ENCODE data around the gene NTS. TPM values are rescaled to one million over a fixed set of nuclear protein-coding genes. Genes with fewer than 3 reads are reported as not detected.

NTS gene
- total and polyA plus RNA-seq, 2 experiments from 2014 or later, result 17.1 to 30.8 TPM

DNA sequence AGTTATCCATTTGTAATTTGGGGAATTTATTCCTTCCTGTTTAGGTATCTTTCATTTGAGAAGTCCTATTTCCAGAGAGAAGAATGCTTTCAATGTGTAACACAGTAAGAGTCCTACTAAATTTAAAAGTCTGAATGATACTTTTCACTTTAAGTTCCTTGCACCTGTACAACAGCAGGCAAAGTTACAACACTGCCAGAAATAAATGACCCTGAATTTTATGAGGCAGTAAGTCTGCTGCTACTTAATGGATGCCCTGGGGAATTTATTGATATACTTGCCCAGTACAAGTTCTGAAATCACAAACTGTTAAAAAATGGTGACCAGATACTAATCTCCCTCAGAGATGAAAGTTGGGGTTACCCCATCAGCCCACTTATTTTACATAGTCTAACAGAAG is 53.1 kb downstream of the NTS start:
- H3K4me3 Mint-ChIP-seq, result no peak overlapping the region
- no peak overlapping the region for H3K4me3 ChIP-seq
- H3F3A ChIP-seq (replicated peaks; ENCODE audit: low read depth), result no peaks in the 10 kb centered on the region
- H3K27ac ChIP-seq (ENCODE audit: low read depth), result no peak overlapping the region
- peaks cover 18% of the 10 kb centered on the region for H3K9me3 Mint-ChIP-seq
- H3K27ac Mint-ChIP-seq, result no peak overlapping the region
- ATAC-seq, result no peak
- TF ChIP-seq EZH2phosphoT487 (IDR thresholded peaks at IDR 0.05; ENCODE audit: unreplicated experiment), result no peak
- H3K4me2 ChIP-seq, result no peak overlapping the region
- no peak overlapping the region for H2AFZ ChIP-seq
- H4K20me1 ChIP-seq (replicated peaks; ENCODE audit: insufficient read depth), result no peaks in the 10 kb centered on the region
- no peaks in the 10 kb centered on the region for H3K27me3 ChIP-seq (ENCODE audit: insufficient read depth)
- peaks cover 13% of the 10 kb centered on the region for H3K4me1 ChIP-seq (ENCODE audit: insufficient read depth)
- H3K36me3 ChIP-seq (ENCODE audit: insufficient read depth), result peaks cover 8% of the 10 kb centered on the region; the same call in 1 of the 2 replicates
- no peak for DNase-seq (ENCODE audit: low spot score)
- no peaks in the 10 kb centered on the region for H3K9me2 ChIP-seq (ENCODE audit: insufficient read depth)
- no peaks in the 10 kb centered on the region for H3K79me2 ChIP-seq (replicated peaks; ENCODE audit: insufficient read depth)
- peaks cover 60% of the 10 kb centered on the region for H3K36me3 Mint-ChIP-seq (ENCODE audit: low read depth)
- H3K4me1 Mint-ChIP-seq, result peaks cover 16% of the 10 kb centered on the region; the same call in 2 of the 3 replicates
- no peaks in the 10 kb centered on the region for H3K27me3 Mint-ChIP-seq (ENCODE audit: insufficient read depth, low read depth, poor library complexity)

Other genes starting within 250 kb of the NTS start
- 0.35 and 0.39 TPM in 2 replicates for gene RASSF9, start 37.9 kb upstream of the NTS start, total RNA-seq (2014; rRNA removed; shearing (Covaris generic))
- gene RASSF9, start 37.9 kb upstream of the NTS start, polyA plus RNA-seq (2016; fragmentation: Nextera tagmentation; extraction: Ambion mirVana), result 0.17 and 0.31 TPM in 2 replicates

Data from GM23338 (cell line).